ENCODE measurements around the gene FCHSD2.
"Not testable (repeated sequence)": the region's sequence is repeated elsewhere in the genome, so short reads cannot be mapped to it uniquely, and the experiment has no call there.

Gene FCHSD2

DNA sequence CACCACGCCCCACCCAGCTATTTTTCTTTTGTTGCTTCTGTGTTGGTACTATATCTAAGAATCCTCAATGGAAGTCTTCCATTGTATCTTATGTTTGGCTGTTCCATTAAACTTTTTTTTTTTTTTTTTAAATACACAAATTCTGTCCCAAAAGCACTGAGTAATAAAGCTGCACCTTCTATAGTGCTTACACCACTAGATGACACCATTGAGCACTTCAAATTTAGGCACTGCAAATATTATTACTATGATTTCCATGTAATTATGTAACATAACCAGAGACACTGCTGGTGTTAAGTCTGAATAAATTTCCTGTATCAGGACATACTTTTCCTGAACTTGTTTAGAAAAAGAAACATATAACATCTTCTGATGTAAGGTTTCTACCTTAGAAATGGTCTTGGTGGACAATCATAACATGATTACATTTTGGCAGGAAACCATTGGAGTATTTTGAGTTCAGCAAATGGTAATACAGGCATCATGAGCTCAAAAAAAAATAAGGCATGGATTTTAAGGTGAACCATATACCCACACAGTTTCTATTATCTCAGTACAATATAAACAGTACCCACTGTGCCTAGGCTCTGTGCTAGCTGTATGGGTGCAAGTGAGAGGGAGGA lies 217.4 kb downstream of the FCHSD2 start:
- TF ChIP-seq, protein P1, sequence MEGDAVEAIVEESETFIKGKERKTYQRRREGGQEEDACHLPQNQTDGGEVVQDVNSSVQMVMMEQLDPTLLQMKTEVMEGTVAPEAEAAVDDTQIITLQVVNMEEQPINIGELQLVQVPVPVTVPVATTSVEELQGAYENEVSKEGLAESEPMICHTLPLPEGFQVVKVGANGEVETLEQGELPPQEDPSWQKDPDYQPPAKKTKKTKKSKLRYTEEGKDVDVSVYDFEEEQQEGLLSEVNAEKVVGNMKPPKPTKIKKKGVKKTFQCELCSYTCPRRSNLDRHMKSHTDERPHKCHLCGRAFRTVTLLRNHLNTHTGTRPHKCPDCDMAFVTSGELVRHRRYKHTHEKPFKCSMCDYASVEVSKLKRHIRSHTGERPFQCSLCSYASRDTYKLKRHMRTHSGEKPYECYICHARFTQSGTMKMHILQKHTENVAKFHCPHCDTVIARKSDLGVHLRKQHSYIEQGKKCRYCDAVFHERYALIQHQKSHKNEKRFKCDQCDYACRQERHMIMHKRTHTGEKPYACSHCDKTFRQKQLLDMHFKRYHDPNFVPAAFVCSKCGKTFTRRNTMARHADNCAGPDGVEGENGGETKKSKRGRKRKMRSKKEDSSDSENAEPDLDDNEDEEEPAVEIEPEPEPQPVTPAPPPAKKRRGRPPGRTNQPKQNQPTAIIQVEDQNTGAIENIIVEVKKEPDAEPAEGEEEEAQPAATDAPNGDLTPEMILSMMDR (IDR thresholded peaks at IDR 0.05; ENCODE audit: extremely low read depth, missing control alignments) = no peak
- no peak for DNase-seq (ENCODE audit: low spot score)

DNA sequence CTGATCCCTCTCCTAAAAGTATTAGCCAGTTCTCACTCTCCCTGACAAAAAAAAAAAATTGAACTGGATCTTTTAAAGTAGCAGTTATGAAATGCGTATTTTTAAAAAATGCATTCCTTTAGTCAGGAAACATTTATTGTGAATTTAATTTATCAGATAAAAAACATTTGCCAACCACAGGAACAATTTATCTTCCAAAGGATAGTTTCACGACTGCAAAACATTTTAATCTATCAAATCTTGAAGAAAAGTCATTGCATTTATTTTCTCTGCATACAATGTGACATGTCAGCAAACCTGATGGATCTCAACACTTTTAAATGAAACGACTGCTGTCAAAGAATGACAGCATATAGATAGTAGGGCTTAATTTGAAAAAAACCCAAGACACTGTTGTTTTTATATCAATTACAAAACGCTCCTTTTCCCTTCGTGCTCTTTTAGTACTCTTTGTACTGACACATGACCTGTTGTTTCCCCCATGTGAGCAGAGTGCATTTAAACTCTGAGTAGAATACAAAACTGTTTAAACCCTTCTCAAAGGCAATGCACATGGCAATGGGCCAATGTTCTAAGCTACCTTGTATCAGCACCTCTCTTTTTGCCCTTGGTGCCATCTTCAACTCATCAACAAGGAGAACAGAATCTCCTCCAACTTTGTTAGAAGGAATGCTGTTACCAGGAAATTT lies 220.9 kb downstream of the FCHSD2 start:
- no peak for DNase-seq (ENCODE audit: low spot score)
- TF ChIP-seq, protein P1 (IDR thresholded peaks at IDR 0.05; ENCODE audit: extremely low read depth, missing control alignments) = no peak

DNA sequence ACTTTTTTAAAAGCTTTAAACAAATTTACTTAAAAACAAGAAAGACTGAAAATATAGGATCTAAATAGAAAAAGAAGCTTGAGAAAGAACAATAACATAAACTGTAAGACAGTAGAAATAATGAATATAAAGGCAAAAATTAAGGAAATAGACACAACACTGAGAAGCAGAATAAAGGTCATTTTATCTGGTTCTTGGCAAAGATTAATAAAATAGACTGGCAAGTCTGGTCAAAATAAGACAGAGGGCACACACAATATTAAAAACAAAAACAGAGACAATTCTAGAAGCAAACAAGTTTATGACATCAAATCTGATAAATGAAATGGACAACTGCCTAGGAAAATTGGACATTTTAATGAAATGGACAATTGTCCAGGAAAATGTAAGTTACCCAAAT lies 222.1 kb downstream of the FCHSD2 start:
- DNase-seq (ENCODE audit: low spot score) = no peak
- TF ChIP-seq, protein P1 (IDR thresholded peaks at IDR 0.05; ENCODE audit: extremely low read depth, missing control alignments) = no peak

DNA sequence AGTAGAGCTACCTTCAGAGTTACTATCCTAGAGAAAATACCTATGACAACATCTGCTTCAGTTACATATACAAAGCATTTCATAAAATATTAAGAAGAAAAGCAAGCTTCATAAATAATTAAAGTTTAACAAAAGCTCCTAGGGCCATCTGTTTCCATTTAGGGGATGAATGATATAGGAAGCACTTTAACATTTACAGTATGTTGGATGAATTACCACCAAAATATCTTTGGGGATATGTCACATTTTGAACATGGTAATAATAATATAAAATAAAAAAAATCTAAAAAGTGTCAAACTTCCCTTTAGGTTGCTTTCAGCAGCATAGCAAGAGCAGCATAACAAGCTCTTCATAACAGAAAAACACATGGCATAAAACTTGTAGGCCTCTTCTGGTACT lies 223.3 kb downstream of the FCHSD2 start:
- TF ChIP-seq, protein P1 (IDR thresholded peaks at IDR 0.05; ENCODE audit: extremely low read depth, missing control alignments) = no peak
- DNase-seq (ENCODE audit: low spot score) = no peak

DNA sequence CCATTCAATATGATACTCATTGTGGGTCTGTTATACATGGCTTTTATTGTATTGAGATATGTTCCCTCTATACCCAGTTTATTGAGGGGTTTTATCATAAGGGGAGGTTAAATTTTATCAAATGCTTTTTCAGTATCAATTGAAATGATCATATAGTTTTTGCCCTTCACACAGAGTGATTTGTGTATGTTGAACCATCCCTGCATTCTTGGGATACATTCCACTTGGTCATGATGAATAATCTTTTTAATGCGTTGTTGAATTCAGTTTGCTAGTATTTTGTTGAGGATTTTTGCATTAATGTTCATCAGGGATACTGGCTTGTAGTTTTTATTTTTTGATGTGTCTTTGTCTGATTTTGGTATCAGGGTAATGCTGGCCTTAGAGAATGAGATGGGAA lies 229.9 kb downstream of the FCHSD2 start:
- DNase-seq (ENCODE audit: low spot score) = no peak
- TF ChIP-seq, protein P1 (IDR thresholded peaks at IDR 0.05; ENCODE audit: extremely low read depth, missing control alignments) = no peak

DNA sequence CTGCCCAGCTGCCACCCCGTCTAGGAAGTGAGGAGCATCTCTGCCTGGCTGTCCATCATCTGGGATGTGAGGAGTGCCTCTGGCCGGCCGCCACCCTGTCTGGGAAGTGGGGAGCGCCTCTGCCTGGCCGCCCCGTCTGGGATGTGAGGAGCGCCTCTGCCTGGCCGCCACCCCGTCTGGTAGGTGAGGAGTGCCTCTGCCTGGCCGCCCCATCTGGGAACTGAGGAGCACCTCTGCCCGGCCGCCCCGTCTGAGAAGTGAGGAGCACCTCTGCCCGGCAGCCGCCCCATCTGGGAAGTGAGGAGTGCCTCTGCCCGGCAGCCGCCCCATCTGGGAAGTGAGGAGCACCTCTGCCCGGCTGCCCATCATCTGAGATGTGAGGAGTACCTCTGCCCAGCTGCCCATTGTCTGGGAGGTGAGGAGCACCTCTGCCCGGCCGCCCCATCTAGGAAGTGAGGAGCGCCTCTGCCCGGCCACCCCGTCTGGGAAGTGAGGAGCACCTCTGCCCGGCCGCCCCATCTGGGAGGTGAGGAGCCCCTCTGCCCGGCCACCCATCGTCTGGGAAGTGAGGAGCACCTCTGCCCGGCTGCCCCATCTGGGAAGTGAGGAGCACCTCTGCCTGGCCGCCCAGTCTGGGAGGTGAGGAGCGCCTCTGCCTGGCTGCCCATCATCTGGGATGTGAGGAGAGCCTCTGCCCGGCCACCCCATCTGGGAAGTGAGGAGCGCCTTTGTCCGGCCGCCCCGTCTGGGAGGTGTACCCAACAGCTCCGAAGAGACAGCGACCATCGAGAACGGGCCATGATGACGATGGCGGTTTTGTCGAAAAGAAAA lies 232.3 kb downstream of the FCHSD2 start:
- DNase-seq (ENCODE audit: low spot score) = not testable (repeated sequence)

DNA sequence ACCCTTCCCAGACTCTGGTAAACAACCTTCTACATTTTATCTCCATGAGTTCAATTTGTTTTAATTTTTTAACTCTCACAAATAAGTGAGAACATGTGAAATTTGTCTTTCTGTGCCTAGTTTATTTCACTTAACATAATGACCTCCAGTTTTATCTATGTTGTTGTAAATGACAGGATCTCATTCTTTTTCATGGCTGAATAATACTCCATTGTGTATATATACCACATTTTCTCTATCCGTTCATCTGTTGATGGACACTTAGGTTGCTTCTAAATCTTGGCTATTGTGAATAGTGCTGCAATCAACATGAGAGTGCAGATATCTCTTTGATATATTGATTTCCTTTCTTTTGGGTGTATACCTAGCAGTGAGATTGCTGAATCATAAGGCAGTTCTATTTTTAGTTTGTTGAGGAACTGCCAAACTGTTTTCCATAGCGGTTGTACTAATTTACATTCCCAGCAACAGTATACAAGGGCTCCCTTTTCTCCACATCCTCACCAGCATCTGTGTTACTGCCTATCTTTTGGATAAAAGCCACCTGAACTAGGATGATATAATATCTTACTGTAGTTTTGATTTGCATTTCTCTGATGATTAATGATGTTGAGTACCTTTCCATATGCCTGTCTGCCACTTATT lies 234.0 kb downstream of the FCHSD2 start:
- TF ChIP-seq, protein P1 (IDR thresholded peaks at IDR 0.05; ENCODE audit: extremely low read depth, missing control alignments) = no peak
- no peak for DNase-seq (ENCODE audit: low spot score)

Measured in GM20000 (cell line).